Ecto neural progenitor cell (in vitro differentiated cells): Measurements from ENCODE around the gene SOX13.

ENCODE experiments used
- DNase-seq: peaks from one replicate; pipeline ENCODE4 v3.0.0-alpha.2; 2018; ENCODE audit warnings: low spot score

The SOX13 gene

GRCh38 chr1:204065174-204065985 is 7.5 kb upstream of the SOX13 start:
- DNase-seq = no peak

- DNase-seq = no peak
These were observed 7.0 kb upstream of the SOX13 start for GRCh38 chr1:204065986-204066300.

- DNase-seq = no peak
These were observed 5.0 kb upstream of the SOX13 start for GRCh38 chr1:204067935-204068334.

- DNase-seq = no peak
These were observed 3.0 kb upstream of the SOX13 start for GRCh38 chr1:204069887-204070286.

- DNase-seq = no peak
These were observed 2.0 kb upstream of the SOX13 start for GRCh38 chr1:204070895-204071294.

GRCh38 chr1:204073837-204074273 is 940 bp downstream of the SOX13 start:
- DNase-seq = no peak

- DNase-seq = peak; percentile 78
These were observed 1.6 kb downstream of the SOX13 start for GRCh38 chr1:204074274-204075138.

- peak; percentile 73 for DNase-seq
These were observed 2.2 kb downstream of the SOX13 start for GRCh38 chr1:204075139-204075521.

- no peak for DNase-seq
These were observed 3.3 kb downstream of the SOX13 start for GRCh38 chr1:204075890-204076846.

GRCh38 chr1:204076891-204077290 is 4.0 kb downstream of the SOX13 start:
- DNase-seq = no peak

- DNase-seq = peak; percentile 72
These were observed 5.2 kb downstream of the SOX13 start for GRCh38 chr1:204077979-204078696.

GRCh38 chr1:204079608-204079999 is 6.7 kb downstream of the SOX13 start:
- DNase-seq = peak; percentile 49

- peak; percentile 91 for DNase-seq
These were observed 7.4 kb downstream of the SOX13 start for GRCh38 chr1:204080163-204080903.

GRCh38 chr1:204081164-204081790 is 8.4 kb downstream of the SOX13 start:
- peak; percentile 61 for DNase-seq

- DNase-seq = peak; percentile 49
These were observed 9.0 kb downstream of the SOX13 start for GRCh38 chr1:204081791-204082513.

- DNase-seq = no peak
These were observed 10.6 kb downstream of the SOX13 start for GRCh38 chr1:204083491-204083890.

- peak; percentile 73 for DNase-seq
These were observed 11.4 kb downstream of the SOX13 start for GRCh38 chr1:204084247-204084772.

GRCh38 chr1:204085876-204086275 is 13.0 kb downstream of the SOX13 start:
- DNase-seq = no peak

GRCh38 chr1:204087181-204087892 is 14.4 kb downstream of the SOX13 start:
- DNase-seq = no peak
